Measurements from ENCODE around the gene NIP7. TPM values are rescaled to one million over a fixed set of nuclear protein-coding genes. Genes with fewer than 3 reads are reported as not detected.
"Not testable (repeated sequence)": the region's sequence is repeated elsewhere in the genome, so short reads cannot be mapped to it uniquely, and the experiment has no call there.

The NIP7 gene
- 1 to 10 TPM; 5.9 to 6.6 TPM for total RNA-seq

DNA sequence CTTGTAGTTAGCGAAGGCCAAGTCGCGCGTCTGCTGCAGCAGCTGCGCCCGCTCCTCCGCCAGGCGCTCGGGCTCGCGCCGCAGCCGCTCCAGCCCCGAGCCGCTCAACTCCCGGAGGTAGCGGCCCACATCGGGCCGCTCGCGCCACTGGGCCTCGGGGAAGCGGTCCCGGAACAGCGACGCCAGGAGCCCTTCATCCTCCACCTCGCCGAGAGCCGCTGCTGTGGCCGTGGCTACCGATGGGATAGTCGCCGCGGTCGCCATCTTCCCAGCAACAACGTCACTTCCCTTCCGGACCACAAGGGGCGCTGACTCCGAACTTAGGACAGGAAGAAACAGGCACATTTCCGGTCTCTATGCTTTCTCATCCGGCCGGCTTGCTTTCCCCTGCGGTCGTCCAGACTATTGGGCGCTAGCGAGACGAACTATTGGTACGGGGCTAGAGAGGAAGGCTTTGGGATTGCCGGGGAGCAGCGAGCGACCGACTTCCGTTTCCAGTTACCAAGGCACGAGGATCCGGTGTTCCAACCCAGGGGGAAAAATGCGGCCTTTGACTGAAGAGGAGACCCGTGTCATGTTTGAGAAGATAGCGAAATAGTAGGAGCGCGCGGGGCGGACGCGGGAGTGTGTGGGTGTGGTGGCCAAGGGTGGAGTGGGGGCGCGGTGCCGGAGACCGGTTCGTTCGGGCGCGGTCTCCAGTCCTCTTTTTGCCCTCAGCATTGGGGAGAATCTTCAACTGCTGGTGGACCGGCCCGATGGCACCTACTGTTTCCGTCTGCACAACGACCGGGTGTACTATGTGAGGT, at the start of gene NIP7, which contains the start of gene COG8:
Gene NIP7, plus strand, starts transcription at position 484 of the 806 bp plus-strand sequence. Its CDS starts 58 bp downstream, at position 542.
Gene COG8, minus strand, starts transcription at position 276 of the 806 bp plus-strand sequence. Its CDS starts 12 bp downstream, at position 264.
- TF ChIP-seq, protein P1, sequence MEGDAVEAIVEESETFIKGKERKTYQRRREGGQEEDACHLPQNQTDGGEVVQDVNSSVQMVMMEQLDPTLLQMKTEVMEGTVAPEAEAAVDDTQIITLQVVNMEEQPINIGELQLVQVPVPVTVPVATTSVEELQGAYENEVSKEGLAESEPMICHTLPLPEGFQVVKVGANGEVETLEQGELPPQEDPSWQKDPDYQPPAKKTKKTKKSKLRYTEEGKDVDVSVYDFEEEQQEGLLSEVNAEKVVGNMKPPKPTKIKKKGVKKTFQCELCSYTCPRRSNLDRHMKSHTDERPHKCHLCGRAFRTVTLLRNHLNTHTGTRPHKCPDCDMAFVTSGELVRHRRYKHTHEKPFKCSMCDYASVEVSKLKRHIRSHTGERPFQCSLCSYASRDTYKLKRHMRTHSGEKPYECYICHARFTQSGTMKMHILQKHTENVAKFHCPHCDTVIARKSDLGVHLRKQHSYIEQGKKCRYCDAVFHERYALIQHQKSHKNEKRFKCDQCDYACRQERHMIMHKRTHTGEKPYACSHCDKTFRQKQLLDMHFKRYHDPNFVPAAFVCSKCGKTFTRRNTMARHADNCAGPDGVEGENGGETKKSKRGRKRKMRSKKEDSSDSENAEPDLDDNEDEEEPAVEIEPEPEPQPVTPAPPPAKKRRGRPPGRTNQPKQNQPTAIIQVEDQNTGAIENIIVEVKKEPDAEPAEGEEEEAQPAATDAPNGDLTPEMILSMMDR (IDR thresholded peaks at IDR 0.05): peak; percentile 76 to 88
- peaks cover 28% of the 10 kb centered on the region for H3K36me3 ChIP-seq

DNA sequence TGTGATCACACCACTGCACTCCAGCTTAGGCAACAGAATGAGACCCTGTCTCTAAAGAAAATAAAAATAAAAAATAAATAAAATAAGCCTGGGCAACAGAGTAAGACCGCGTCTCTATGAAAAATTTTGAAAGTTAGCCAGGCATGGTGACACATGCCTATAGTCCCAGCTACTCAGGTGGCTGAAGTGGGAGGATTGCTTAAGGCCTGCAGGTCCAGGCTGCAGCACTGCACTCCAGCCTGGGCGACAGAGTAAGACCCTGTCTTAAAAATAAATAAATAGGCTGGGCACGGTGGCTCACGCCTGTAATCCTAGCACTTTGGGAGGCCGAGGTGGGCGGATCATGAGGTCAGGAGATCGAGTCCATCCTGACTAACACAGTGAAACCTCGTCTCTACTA, 47.9 kb upstream of the NIP7 start:
- H3K4me1 ChIP-seq; H3K36me3 ChIP-seq; H3K27me3 ChIP-seq; H3K27ac ChIP-seq; H3K9me3 ChIP-seq; H3K4me3 ChIP-seq; DNase-seq (ENCODE audit: low spot score): not testable (repeated sequence)

More for the DNA sequence above, at the start of gene NIP7, which contains the start of gene COG8:
- DNase-seq (ENCODE audit: low spot score): peak; percentile 98
- peaks cover 0 to 28% of the 10 kb centered on the region in 2 donors for H3K4me1 ChIP-seq
- H3K27ac ChIP-seq: peak within 1 kb of the TSS; percentile 91
- no peaks in the 10 kb centered on the region for H3K27me3 ChIP-seq
- H3K9me3 ChIP-seq: no peaks in the 10 kb centered on the region
- peak within 1 kb of the TSS; percentile 82 to 96 for H3K4me3 ChIP-seq

DNA sequence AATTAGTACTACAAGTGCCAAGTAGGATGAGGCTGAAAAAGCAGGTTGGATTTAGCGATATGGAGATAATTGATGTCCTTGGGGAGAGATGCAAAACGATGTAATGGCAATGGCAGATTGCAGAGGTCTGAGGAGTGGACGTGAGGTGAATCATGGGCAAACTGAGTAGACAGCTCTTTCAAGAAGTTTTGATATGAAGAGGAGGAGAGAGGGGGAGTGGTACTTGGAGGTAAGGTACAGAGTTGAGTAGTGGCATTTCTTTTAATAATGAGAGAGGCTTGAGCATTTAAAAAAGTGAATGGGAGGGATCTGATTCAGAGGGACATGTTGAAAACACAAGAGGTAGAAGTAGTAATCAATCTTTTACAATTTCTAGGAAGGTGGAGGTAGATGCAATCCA, 46.2 kb upstream of the NIP7 start:
- TF ChIP-seq, protein P1 (IDR thresholded peaks at IDR 0.05): no peak
- DNase-seq (ENCODE audit: low spot score): no peak

DNA sequence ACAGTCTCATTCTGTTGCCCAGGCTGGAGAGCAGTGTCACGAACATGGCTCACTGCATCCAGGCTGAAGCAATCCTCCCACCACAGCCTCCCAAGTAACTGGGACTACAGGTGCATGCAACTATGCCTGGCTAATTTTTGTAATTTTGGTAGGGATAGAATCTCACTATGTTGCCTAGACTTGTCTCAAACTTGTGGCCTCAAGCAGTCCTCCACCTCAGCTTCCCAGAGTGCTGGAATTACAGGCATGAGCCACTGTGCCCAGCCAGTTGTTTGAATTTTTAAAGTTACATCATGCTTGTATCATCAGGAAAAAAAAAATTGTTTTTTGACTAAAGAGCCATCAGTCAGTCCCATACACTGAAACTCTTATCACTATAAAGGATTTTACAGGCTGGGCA, 45.5 kb upstream of the NIP7 start:
- H3K4me1 ChIP-seq: no peaks in the 10 kb centered on the region
- H3K9me3 ChIP-seq: no peaks in the 10 kb centered on the region
- no peaks in the 10 kb centered on the region for H3K36me3 ChIP-seq
- H3K27me3 ChIP-seq: no peaks in the 10 kb centered on the region
- TF ChIP-seq, protein P1 (IDR thresholded peaks at IDR 0.05): no peak
- no peak overlapping the region for H3K4me3 ChIP-seq
- DNase-seq (ENCODE audit: low spot score): no peak
- no peak overlapping the region for H3K27ac ChIP-seq

More for the DNA sequence above, 46.2 kb upstream of the NIP7 start:
- H3K4me1 ChIP-seq: no peaks in the 10 kb centered on the region
- no peaks in the 10 kb centered on the region for H3K27me3 ChIP-seq
- no peaks in the 10 kb centered on the region for H3K36me3 ChIP-seq
- H3K9me3 ChIP-seq: no peaks in the 10 kb centered on the region
- H3K27ac ChIP-seq: no peak overlapping the region
- no peak overlapping the region for H3K4me3 ChIP-seq

DNA sequence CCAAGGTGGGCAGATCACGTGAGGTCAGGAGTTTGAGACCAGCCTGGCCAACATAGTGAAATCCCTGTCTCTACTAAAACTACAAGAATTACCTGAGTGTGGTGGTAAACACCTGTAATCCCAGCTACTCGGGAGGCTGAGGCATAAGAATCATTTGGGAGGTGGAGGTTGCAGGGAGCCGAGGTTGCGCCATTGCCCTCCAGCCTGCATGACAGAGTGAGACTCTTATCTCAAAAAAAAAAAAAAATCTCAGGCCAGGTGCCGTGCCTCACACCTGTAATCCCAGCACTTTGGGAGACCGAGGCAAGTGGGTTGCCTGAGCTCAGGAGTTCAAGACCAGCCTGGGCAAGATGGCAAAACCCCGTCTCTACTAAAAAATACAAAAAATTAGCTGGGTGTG, 42.8 kb upstream of the NIP7 start:
- H3K27me3 ChIP-seq; H3K4me1 ChIP-seq; H3K4me3 ChIP-seq; DNase-seq (ENCODE audit: low spot score); H3K27ac ChIP-seq; H3K9me3 ChIP-seq: not testable (repeated sequence)
- peaks cover 17% of the 10 kb centered on the region for H3K36me3 ChIP-seq

DNA sequence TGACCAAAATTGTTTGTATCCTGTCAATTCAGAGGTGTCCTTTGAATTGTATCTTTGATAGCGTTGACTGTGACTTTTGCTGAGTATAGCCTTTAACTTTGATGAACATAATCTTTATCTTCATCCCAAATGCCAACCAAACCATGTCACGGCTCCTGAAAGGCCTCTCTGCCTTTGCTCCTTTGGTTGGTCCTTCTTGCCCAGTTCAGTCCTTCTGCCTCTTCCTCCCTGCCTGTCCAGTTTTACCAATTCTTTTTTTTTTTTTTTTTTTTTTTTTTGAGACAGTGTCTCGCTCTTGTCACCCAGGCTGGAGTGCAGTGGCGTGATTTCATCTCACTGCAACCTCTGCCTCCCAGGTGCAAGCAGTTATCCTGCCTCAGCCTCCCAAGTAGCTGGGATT, 41.3 kb upstream of the NIP7 start:
- Histone ChIP-seq H3K27me3 (no peaks in the 10 kb centered on the region), H3K27ac (no peak overlapping the region), H3K9me3 (no peaks in the 10 kb centered on the region), H3K36me3 (peaks cover 17% of the 10 kb centered on the region), H3K4me1 (no peaks in the 10 kb centered on the region), H3K4me3 (no peak overlapping the region)
- TF ChIP-seq, protein P1 (IDR thresholded peaks at IDR 0.05): no peak
- no peak for DNase-seq (ENCODE audit: low spot score)
